Measurements from ENCODE around the gene SORCS3.

The SORCS3 gene

DNA sequence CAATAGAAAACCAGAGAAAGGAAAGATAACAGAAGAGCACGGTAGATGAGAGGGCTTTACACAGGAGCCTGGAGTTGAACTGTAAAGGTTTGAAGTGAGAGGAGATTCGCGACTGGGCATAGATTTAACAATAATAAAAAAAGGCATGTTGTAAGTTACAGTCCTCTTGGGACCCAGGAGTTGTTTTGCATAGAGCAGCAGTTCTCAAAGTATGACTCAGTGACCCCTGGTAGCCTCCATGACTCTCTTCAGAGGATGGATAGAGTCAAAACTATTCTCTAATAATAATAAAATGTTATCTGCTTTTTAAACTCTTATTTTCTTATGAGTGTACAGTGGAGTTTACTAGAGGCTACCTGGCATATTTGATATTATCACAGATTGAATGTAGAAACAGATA is 262.3 kb downstream of the SORCS3 start:
- no peak for FAIRE-seq
- no peak for DNase-seq (ENCODE audit: insufficient read length, low spot score)
- TF ChIP-seq, protein P1, sequence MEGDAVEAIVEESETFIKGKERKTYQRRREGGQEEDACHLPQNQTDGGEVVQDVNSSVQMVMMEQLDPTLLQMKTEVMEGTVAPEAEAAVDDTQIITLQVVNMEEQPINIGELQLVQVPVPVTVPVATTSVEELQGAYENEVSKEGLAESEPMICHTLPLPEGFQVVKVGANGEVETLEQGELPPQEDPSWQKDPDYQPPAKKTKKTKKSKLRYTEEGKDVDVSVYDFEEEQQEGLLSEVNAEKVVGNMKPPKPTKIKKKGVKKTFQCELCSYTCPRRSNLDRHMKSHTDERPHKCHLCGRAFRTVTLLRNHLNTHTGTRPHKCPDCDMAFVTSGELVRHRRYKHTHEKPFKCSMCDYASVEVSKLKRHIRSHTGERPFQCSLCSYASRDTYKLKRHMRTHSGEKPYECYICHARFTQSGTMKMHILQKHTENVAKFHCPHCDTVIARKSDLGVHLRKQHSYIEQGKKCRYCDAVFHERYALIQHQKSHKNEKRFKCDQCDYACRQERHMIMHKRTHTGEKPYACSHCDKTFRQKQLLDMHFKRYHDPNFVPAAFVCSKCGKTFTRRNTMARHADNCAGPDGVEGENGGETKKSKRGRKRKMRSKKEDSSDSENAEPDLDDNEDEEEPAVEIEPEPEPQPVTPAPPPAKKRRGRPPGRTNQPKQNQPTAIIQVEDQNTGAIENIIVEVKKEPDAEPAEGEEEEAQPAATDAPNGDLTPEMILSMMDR (IDR thresholded peaks at IDR 0.05; ENCODE audit: insufficient read depth, missing control alignments), result no peak

DNA sequence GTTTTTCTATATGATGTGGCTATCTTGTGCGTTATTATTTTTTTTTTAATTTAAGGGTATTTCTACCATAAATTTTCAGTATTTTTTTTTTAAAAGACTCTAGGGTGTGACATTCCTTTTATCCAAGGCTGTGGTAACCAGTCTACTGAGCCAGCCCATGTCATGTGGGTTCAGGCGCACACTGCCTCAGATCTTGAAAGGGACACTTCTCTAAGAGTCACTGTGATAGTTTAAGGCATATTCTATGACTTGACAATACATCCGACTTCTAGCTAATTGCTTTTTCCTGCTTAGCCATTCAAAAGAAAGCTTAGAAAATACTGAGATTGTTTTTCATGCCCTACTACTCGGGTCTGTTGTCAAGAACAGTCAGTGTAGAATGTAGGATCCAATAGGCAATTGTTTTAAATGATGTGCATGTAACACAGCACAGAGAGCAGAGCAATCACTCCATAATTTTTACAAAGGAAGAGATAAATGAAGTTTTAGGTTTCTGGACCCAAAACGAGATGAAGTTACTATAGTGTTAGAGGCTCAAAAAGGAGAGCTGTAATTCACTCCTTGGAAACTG is 263.7 kb downstream of the SORCS3 start:
- FAIRE-seq (no peak), DNase-seq (ENCODE audit: insufficient read length, low spot score) (no peak)
- TF ChIP-seq, protein P1 (IDR thresholded peaks at IDR 0.05; ENCODE audit: insufficient read depth, missing control alignments), result no peak

DNA sequence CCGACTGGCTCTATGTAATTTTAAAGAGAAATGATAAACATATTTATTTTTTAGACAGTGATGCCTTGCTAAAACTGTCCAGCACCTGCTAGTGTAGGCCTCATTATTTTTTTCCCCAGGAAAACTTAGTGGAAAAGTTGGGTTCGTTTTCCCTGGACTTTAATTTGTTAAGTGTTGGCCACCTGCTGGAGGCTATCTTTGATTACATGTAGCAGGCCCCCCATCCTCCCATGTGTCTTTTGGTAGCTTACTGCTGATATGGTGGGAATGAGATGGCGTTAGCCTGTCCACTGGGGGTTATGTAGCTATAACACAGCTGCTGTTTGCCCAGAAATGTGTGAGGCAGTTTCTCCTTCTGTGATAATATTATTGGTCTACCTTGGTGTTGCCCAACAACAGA is 265.0 kb downstream of the SORCS3 start:
- DNase-seq (ENCODE audit: insufficient read length, low spot score) (no peak), FAIRE-seq (no peak)
- TF ChIP-seq, protein P1 (IDR thresholded peaks at IDR 0.05; ENCODE audit: insufficient read depth, missing control alignments), result no peak

DNA sequence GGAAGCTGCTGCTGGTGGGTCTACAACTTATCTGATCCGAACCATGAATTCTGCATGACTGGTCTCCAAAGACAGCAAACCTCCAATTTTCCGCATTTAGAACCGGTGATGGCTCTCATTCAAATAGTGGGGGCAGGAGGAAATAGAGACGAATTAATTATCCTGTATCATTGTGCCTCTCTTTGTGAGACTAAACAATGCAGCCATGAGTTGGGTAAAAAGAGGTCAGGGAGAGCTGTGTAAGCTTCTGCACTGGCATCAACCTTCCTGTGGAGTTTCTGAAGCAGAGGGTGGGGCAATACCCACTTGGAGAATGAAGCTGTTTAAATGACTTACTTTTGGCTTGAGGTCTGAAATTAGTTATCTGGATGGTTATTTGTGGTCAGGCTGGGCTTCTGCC is 266.4 kb downstream of the SORCS3 start:
- TF ChIP-seq, protein P1 (IDR thresholded peaks at IDR 0.05; ENCODE audit: insufficient read depth, missing control alignments), result no peak
- no peak for FAIRE-seq
- DNase-seq (ENCODE audit: insufficient read length, low spot score), result no peak

DNA sequence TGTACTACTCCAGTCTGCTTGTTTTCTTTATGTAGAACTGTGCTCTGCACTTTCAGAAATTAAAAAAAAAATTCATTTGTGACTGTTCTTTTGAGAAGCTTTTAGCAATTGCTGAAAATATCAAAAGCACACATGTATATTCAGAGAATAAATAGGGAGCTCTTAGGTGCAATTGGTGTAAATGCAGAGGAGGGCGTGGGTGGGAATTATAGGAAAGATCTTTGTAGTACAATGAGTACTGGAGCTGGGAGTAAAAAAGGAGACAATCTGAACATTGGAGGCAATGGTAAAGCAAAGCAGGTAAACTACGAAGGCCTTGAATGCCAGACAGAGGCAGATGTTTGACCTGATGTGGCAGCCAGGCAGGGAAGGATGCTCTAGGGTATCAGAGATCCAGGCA is 267.5 kb downstream of the SORCS3 start:
- FAIRE-seq (no peak), DNase-seq (ENCODE audit: insufficient read length, low spot score) (no peak)
- TF ChIP-seq, protein P1 (IDR thresholded peaks at IDR 0.05; ENCODE audit: insufficient read depth, missing control alignments), result no peak

DNA sequence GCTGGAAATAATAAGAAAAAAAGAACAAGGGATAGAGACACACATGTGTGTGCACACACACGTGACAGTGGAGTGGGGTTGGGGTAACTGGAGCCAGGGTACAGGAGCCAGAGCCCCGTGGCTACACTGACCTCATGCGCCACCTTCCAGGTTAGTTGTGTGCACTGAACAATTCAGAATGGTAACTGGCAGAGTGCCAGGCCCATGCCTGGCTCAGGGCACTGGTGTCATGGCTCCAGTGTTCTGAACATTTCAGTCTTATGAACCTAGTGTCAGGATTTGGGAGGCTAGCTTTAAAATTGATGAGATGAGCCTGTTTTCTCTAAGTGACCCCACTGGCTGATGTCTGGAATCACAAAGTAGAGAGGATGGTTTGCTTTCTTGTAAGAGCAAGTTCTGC is 269.6 kb downstream of the SORCS3 start:
- TF ChIP-seq, protein P1 (IDR thresholded peaks at IDR 0.05; ENCODE audit: insufficient read depth, missing control alignments), result no peak
- DNase-seq (ENCODE audit: insufficient read length, low spot score) (no peak), FAIRE-seq (no peak)

DNA sequence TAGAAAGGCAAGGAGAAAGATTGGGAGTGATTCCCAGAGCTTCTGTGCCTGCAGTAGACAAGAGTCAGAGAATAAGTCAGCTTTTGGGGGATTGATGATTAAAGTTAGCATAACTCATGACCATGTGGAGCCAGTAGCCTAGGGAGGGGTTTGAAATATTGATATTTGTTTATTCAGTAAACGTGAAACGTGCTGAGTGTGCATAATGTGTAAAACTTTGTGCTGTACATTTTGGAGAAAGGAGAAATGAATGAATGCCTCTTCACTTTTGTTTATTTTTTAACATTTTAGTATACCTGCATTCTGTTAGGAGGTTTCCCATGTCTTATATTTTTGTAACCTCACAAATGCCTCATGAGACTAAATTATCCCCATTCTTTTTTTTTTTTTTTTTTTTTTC is 272.3 kb downstream of the SORCS3 start:
- DNase-seq (ENCODE audit: insufficient read length, low spot score), result no peak
- FAIRE-seq, result no peak
- TF ChIP-seq, protein P1 (IDR thresholded peaks at IDR 0.05; ENCODE audit: insufficient read depth, missing control alignments), result no peak

Data from D721Med (cell line).